GM21367 (cell line): ENCODE results near the gene TROAP.

Experiments
- ATAC-seq: cut with Tn5 transposase; IDR thresholded peaks from one replicate; pipeline ENCODE4 v1.9.1; 2021; ENCODE audit not compliant: unreplicated experiment

Gene TROAP

DNA sequence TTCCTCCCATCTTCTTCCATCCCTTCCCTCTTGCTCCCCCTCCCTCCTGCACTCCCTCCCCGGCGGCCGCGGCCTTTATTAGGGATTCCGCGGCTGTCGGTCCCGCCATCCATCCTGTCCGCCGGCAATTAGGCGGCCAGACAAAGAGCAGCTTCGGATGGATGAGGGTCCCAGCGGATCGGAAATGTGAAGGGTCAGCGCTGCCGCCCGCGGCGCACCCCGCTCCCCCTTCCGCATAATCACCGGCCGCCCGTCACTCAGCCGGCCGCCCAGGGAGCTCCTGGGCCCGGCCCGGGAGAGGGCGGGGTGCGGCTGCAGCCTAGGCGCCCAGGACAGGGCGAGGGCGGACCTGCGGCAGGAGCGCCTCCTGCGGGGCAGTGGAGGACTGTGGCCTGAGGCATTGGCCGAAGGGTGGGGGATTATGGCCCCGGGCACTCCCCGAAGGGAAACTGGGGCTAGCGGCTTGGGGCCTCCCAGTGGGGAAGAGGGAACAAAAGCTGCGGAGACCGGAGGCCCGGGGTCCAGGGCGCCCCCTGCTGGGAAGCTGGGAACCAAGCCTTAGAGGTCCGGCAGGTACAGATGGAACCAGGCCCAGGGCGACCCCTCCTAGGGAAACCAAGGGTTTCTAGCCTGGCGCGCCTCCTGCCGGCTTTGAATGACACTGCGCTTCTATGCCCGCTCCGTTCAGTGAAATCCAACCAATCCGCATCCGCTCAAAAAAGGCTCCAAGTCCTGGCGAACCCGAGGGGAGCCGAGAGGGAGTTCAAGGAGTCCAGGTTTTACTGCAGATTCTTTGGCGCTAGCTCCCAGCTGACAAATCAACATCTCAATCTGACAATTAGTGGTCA is 19.2 kb downstream of the TROAP start:
- peak; percentile 35 for ATAC-seq

DNA sequence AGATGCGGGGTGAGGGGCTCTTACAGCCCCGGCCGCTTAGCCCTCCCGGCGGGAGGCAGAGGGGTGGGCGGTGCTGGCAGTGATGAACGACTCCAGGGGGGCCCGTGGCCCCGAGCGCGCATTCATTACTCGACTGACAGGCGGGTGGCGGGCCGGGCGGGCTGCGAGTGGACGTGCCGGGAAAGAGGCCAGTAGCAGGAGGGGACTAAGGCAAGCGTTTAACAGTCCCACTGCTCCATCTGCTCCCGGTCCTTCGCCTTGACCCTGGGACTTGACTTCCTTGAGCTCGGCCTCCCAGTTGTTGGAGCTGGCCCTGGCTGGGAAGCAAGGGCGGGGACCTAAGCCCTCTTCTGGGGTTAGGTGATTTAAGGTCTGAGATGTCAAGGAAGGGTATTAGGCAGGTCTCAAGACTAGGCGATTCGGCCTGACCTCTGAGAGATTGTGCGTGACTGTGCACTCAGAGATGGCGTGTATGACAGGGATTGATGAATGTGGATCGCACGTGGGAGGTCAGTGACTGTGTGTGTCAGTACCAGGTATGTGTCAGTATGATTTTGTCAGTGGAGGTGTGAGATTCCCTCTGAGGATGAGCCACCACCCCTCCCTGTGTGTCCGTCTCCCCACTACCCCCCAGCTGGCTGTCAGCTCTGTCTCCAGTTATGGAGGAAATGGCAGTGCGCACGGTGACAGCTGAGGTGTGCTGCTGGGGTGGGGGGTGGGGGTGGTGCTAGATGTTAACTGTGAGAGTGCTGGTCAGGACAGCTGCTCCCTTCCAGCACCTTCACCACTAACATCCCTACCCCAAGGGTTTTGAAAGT is 20.1 kb downstream of the TROAP start:
- ATAC-seq: no peak

DNA sequence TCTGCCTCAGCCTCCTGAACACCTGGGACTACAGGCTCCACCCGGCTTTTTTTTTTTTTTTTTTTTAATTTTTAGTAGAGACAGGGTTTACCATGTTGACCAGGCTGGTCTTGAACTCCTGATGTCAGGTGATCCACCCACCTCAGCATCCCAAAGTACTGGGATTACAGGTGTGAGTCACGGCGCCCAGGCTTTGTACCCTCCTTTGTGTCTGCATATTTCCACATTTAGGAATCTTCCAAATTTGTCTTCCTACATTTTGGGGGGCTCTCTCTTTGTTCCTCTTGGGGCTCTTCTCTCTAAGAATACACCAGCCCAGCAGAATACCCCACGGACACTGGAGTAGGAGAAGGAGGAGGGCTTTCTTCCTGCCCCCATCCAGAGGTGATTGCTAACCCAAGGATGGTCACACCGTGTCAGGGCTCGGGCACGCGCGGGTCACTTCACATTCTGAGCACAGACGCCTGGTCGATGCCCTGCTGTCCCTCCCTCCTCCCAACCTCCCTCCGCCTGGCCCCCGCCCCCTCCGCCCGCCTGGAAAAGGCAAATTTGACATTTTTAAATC is 21.5 kb downstream of the TROAP start:
- no peak for ATAC-seq

DNA sequence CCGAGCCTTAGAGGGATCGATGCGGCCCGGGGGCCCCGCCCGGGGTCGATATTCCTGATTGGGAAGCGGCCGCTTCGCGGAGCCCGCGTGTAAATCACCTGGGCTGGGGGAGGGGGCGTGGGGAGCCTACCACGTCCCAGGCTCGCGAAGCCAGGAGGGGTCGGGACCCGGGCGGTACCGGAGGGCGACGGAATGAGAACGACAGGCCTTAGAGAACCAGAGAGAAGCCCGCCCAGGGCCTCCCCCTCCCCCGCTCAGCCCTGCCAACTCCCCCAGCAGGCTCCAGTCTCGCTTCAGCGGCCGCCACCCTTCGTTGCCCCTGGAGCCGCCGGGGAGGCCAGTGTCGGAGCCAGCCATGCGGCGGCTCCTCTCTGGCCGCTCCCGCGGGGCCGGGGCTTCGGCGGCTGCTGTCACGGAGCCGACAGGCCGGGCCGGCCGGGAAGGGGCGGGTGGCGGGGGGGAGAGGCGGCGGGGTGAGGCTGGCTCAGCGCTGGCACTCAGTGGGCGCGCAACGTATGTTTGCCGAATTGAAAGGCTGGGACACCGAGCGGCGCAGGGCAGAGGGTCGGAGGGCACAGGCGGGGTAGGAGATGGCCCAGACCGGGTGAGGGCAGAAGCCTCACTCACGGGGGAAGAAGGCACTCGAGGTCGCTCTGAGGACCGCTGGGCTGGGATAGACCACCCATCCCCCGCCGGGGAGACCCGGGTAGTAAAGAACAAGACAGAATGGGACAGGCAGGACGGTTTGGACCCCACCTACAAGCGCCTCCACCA is 22.2 kb downstream of the TROAP start:
- ATAC-seq: no peak

DNA sequence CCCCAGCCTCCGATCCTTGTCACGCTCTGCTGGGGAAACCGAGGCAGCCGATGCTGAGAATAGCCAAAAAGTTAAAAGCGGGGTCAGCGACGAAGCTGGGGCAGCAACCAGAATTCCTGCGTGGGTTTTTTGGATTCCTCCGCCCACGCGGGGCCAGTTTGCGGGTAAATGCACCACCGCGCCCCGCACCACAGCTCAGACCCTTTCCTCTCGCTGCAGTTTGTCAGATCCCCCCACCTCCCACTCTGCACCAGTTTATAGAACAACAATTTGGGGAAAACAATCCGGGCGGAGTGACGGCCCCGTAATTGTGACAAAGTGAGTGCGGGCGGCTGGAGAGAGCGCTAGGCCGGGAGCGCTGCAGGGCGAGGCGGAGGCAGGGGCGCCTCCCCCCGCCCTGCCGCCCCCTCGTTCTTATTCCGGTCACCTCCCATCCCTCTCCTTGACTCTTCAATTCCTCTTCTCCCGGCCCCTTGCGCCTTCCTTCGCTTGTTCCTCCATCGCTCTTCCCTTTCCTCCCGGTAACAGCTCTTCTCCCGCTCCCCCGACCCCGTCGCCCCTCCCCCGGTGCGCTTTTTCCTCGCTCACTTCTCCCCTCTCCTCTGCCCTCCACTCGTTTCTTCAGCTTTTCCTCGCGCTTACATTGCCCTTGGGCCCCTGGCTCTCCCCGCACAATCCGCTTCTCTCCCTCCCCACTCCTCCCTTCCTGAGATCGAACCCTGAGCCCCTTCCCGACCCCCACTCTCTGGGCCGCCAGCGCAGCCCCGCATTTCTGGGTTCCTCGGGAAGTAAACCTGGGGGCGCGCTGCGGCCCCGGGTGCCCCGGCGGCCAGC is 23.0 kb downstream of the TROAP start:
- no peak for ATAC-seq

DNA sequence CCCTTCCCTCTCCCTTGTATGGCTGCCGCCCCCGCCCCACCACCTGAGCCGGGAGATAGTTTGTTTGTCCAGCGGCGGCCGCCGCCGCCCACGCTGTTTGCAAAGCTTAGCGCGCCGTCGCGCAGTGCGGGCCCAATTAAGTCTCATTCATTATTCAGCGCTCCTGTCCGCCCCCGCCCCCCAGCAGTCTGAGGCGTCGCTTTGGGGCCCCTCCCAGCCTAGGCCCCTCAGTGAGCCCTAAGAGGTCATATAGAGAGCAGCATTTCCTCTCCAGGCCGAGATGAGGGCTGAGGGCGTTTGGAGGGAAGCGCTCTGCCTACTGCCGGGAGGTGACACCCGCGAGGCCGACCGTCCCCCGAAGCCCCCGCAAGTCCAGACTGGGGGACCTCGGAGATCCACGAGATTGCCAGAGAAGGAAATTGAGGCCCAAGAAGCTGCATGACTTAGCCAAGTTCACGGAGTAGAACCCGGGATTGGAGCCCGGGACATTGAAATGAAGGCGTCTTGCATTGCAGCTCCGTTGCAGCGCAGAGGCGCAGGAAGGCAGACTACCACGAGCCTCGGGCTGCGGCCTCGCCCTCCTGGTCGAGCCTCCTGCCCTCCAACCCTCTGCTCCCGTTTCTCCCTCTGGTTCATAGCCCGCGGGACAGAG is 23.7 kb downstream of the TROAP start, which contains the start of gene DNAJC22:
Gene DNAJC22, plus strand, starts transcription at position 230 of the 652 bp plus-strand sequence. CDS start 1,985 bp downstream, outside the sequence.
- no peak for ATAC-seq

DNA sequence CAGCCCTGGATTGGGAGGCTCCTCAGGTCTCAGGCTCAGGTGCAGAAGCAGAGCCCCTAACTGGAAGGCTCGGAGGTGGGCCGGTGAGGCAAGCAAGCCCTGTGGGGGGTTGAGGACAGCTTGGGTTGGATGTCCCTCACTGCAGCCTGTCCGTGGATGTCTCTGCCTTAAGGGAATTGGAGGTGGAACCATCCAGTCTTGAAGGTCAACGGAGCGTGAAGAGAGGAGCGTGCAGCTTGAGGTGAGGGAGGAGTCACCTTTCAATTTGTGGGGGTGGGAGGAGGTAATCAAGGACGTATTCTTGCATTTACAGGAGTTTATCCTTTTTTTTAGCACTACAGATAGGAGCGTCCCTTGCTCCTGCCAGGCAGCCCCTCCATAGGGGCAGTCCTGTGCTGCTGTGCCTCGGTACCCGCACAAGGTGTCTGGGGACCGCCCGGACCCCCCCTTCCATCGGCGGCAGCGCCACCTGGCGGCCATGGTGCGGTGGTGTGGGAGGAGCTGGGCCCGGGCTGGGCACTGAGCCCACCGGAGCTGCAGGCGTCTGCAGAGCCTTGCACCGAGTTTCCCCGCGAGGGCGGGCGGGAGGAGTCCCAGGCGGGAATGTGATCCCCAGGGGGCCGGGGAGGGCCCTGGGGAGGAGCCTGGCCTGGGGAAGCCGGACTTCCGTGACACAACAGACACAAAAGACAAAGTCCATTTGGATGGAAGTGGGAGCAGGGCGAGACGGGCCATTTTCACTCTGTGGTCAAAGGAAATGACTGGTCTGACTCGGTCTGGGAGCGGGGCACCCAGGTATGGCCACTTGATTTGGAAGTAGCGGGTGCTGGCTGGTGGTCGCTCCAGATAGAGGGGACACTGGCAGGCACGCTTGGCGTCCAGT is 24.5 kb downstream of the TROAP start:
- no peak for ATAC-seq

DNA sequence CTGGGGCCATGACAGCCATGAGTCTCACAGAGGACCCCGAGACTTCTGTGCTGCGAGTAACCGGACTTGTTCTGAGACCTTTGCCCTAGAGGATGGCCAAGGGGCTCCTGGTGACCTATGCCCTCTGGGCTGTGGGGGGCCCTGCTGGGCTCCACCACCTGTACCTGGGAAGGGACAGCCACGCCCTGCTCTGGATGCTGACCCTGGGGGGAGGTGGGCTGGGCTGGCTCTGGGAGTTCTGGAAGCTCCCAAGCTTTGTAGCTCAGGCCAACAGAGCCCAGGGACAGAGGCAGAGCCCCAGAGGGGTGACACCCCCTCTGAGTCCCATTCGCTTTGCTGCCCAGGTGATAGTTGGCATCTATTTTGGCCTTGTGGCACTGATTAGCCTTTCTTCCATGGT is 25.7 kb downstream of the TROAP start:
- ATAC-seq: no peak

DNA sequence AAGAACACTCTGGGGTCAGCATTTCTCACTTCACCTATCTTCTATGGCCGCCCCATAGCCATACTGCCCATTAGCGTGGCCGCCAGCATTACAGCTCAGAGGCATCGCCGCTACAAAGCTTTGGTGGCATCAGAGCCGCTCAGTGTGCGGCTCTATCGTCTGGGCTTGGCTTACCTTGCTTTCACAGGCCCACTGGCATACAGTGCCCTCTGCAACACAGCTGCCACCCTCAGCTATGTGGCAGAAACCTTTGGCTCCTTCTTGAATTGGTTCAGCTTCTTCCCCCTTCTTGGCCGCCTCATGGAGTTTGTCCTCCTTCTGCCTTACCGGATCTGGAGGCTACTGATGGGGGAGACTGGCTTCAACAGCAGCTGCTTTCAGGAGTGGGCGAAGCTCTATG is 26.2 kb downstream of the TROAP start:
- no peak for ATAC-seq

DNA sequence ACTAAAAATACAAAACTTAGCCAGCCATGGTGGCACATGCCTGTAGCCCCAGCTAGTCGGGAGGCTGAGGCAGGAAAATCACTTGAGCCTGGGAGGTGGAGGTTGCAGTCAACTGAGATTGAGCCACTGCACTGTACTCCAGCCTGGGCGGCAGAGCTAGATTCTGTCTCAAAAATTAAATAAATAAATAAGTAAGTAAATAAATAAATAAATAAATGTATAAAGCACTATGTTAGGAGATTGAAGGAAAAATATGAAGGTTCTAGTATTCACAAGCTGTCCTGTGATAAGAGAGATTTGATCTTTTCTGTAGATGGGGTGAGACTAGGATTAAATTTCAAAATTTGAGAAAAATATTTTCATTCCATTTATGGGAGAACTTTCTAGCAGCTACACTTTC is 29.3 kb downstream of the TROAP start:
- no peak for ATAC-seq

DNA sequence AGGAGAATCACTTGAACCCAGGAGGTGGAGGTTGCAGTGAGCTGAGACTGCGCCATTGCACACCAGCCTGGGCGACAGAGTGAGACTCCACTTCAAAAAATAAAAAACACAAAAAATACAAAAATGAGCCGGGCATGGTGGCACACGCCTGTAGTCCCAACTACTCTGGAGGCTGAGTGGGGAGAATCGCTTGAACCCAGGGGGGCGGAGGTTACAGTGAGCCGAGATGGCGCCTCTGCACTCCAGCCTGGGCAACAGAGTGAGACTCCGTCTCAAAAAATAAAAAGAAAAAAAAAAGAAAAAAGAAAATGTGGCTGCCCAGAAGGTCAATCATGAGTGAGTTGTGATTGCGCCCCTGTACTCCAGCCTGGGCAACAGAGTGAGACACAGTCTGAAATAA is 32.9 kb downstream of the TROAP start:
- ATAC-seq: no peak

DNA sequence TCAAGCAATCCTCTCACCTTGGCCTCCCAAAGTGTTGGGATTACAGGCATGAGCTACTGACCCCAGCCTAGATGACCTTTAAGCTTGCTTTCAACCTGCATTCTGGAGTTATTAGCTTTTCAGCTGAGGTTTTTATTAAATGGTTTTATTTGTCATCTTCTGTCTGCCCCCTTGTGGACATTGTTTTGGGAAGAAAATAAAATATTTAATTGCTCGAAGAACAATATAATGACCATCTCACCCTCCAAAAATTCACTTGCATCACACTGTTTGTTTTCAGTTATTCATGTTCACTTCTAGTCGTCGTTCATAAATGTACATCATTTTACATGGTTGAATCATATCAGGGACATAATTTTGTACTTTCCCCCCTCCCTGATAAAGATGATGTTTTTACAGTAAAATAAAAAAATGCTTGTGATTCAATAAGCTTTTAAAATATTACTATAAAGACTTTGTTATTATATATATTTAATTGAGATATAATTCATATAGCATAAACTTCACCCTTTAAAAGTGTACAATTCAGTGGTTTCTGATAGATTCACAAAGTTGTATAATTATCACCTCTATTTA is 34.1 kb downstream of the TROAP start:
- ATAC-seq: no peak

DNA sequence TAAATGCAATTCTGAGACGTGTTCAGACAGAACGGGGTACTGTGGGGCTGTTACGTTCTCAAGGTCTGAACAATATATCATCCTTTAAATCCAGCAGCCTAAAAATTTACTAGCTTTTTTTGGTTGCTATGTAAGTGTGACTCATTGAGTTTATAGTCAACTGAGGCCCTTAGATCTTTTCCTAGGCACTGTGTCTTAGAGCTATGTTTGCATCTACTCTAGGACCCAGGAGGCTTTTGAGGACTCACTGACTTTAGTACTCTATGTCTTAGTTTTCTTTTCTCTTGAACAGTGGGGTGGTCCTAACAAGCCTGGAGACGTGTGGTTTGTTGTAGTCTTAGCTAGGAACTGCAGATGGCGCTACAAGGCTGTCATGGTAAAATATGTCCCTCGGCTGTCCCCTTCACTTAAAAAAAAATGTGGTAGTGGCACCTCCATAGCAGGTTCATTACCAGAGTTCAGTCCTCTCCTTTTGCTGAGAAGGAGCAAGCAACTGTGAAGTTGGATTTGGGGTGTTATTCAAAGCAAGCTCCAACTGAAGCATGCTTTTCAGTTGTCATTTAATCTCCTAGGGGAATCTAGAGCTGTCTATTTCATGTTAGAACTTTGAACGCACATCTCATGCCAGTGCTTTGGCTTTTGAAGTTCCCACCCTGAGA is 35.6 kb downstream of the TROAP start:
- no peak for ATAC-seq

DNA sequence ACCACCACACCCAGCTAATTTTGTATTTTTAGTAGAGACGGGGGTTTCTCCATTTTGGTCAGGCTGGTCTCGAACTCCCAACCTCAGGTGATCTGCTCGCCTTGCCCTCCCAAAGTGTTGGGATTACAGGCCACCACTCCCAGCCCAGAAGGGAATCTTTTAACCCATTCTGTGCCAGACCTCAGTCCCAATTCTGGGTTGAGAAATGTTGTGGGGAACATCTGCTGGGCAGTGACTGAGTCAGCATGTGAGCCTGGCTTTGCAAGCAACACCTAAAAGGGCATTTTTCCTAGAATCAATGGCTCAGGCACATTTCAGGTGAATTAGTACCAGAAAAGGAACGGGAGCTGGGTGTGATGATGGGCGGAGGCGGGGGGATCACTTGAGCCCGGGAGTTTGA is 36.6 kb downstream of the TROAP start:
- ATAC-seq: no peak

DNA sequence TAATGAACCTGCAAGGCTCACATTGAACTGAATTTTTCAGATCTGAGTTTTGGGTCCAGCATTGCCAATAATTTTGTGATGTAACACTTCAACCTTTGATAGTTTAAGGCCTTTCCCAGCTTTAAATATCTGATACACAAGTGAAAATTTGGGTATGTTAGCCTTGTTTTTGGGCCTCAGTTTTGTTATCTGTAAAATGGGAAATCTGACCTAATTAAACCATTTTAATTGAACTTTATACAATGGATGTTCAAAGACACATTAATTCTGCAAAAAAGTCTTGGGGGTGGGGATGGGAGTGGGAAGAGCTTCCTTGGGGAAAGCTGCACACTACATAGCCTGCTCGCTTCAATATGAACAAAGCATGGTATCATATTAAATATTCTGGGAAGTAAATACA is 39.0 kb downstream of the TROAP start:
- ATAC-seq: no peak

DNA sequence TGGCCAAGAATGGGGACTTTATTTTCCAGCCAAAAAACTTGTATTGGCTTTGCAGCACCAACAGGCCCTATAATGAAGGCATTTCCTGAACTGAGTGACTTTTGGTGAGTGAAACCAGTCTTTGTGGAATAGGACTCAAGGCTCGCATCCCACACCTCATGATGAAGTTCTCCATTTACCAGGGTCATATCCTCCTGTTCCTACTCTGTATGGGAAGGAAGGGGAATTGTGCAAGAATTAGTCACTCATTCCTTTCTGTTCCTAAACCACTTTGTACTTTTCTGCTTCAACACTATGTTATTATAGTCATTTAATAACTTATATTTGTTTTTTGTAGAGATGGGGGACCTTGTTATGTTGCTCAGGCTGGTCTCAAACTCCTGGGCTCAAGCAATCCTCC is 41.9 kb downstream of the TROAP start:
- ATAC-seq: no peak

DNA sequence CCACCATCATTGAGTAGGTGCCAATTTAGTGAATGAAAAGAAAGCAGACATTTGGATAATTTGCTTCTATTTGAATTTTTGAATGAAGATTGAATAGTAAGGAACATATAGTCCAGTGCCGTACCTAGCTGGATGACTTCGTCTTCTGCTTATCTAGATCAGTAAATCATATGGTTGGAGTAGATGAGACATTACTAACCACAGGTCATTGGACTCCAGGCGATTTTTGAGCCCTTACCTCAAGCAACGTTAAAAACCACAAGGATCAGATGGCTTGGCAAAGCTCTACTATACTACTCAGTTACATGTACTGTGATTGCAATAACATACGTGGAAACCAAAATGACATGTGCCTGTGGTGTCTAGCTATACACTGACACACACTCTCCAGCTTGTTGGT is 42.5 kb downstream of the TROAP start:
- ATAC-seq: no peak
